ENCODE measurements around the gene VSTM1.

GRCh38 chr19:54069470-54069869 lies 5.8 kb upstream of the VSTM1 start:
- no peak for TF ChIP-seq ZBTB7A (tag by site-specific recombination; IDR thresholded peaks at IDR 0.05; ENCODE audit: low read depth)
- no peak for TF ChIP-seq ZNF501 (tag by site-specific recombination; IDR thresholded peaks at IDR 0.05)
- TF ChIP-seq CTCF (tag by site-specific recombination; IDR thresholded peaks at IDR 0.05), result no peak
- TF ChIP-seq ZNF311 (tag by site-specific recombination; IDR thresholded peaks at IDR 0.05; ENCODE audit: borderline replicate concordance), result no peak
- no peak for TF ChIP-seq ZNF701 (tag by site-specific recombination; IDR thresholded peaks at IDR 0.05)
- no peak for TF ChIP-seq ZNF416 (tag by site-specific recombination; IDR thresholded peaks at IDR 0.05)
